GM23248 (cell line): ENCODE measurements around the gene GALNT18. TPM values are rescaled to one million over a fixed set of nuclear protein-coding genes. Genes with fewer than 3 reads are reported as not detected.

ENCODE experiments used
- DNase-seq: peaks from one replicate; pipeline ENCODE4 v3.0.0-alpha.2; 2015
- H2AFZ ChIP-seq: fragments of 200-600 bp; sonication (generic); 2 replicates; pipeline ENCODE4 v1.6.1; 2016; ENCODE audit warnings: antibody characterized with exemption
- H3F3A ChIP-seq: fragments of 200-600 bp; sonication (generic); 2 replicates; pipeline ENCODE4 v1.6.1; 2016; ENCODE audit warnings: mild to moderate bottlenecking, antibody characterized with exemption, mixed run types; ENCODE audit not compliant: insufficient read depth
- H3K27ac ChIP-seq: fragments of 200-600 bp; sonication (generic); 2 replicates; pipeline ENCODE4 v1.5.1; 2016; ENCODE audit warnings: mild to moderate bottlenecking
- H3K27me3 ChIP-seq: fragments of 200-600 bp; sonication (generic); replicated peaks from 2 replicates; pipeline ENCODE4 v1.6.1; 2016; ENCODE audit warnings: mild to moderate bottlenecking; ENCODE audit not compliant: insufficient read depth
- H3K36me3 ChIP-seq: fragments of 200-600 bp; sonication (generic); 2 replicates; pipeline ENCODE4 v1.6.1; 2016; ENCODE audit warnings: low read depth, mild to moderate bottlenecking
- H3K4me1 ChIP-seq: fragments of 200-600 bp; sonication (generic); 2 replicates; pipeline ENCODE4 v1.6.1; 2016; ENCODE audit warnings: mild to moderate bottlenecking; ENCODE audit not compliant: insufficient read depth
- H3K4me2 ChIP-seq: fragments of 200-600 bp; sonication (generic); one replicate; pipeline ENCODE4 v1.6.1; 2016; ENCODE audit warnings: mild to moderate bottlenecking; ENCODE audit not compliant: unreplicated experiment
- H3K4me3 ChIP-seq: fragments of 200-600 bp; sonication (generic); 2 replicates; pipeline ENCODE4 v1.5.1; 2016; ENCODE audit warnings: mild to moderate bottlenecking
- H3K79me2 ChIP-seq: fragments of 200-600 bp; sonication (generic); 2 replicates; pipeline ENCODE4 v1.6.1; 2016; ENCODE audit warnings: mild to moderate bottlenecking; ENCODE audit not compliant: insufficient read depth
- H3K9ac ChIP-seq: fragments of 200-600 bp; sonication (generic); 2 replicates; pipeline ENCODE4 v1.6.1; 2016; ENCODE audit warnings: mild to moderate bottlenecking
- H3K9me2 ChIP-seq: fragments of 200-600 bp; sonication (generic); 2 replicates; pipeline ENCODE4 v1.6.1; 2016; ENCODE audit warnings: mixed run types, mild to moderate bottlenecking, moderate library complexity; ENCODE audit not compliant: insufficient read depth
- H3K9me3 ChIP-seq: fragments of 200-600 bp; sonication (generic); one replicate; pipeline ENCODE4 v1.6.1; 2017; ENCODE audit warnings: low read depth
- H4K20me1 ChIP-seq: fragments of 200-600 bp; sonication (generic); 2 replicates; pipeline ENCODE4 v1.6.0; 2016; ENCODE audit not compliant: insufficient read depth
- EZH2 ChIP-seq: fragments of 200-600 bp; sonication (generic); IDR thresholded peaks from 2 replicates; pipeline ENCODE4 v1.6.1; 2018; ENCODE audit warnings: antibody characterized with exemption, mild to moderate bottlenecking; ENCODE audit not compliant: insufficient read depth, poor library complexity, severe bottlenecking
- EZH2phosphoT487 ChIP-seq: fragments of 200-600 bp; sonication (generic); IDR thresholded peaks from 2 replicates; pipeline ENCODE4 v1.6.1; 2018; ENCODE audit warnings: antibody characterized with exemption, moderate library complexity, mild to moderate bottlenecking, low read depth; ENCODE audit not compliant: insufficient read depth
- WGBS, 2 experiments: methylation state at CpG; one replicate each; pipeline ENCODE4 v1.1.6; 2015 to 2017; ENCODE audit warnings: low lambda C conversion rate in 2 of 2, low coverage in 1 of 2; ENCODE audit errors: missing lambda C conversion rate in 2 of 2; 5-methylcytosine and 5-hydroxymethylcytosine counted together
- in situ Hi-C: fragments of 300-500 bp; cut with MboI; formaldehyde crosslinking; loops from 2 replicates; pipeline ENCODE4 v1.15.0; 2020
- polyA plus RNA-seq: library from polyadenylated mRNA; unstranded; fragments of >200 nt; fragmentation: Nextera tagmentation; extraction: Ambion mirVana; gene quantifications from 2 replicates; pipeline ENCODE4 v1.2.1, GENCODE V29; 2016
- total RNA-seq: library from RNA; depleted of rRNA; stranded (reverse); fragments of >200 nt; shearing (Covaris generic); gene quantifications from 2 replicates; pipeline ENCODE4 v1.2.3, GENCODE V29; 2014

The GALNT18 gene
- total and polyA plus RNA-seq, 2 experiments from 2014 or later, result 4.1 to 5.6 TPM

DNA sequence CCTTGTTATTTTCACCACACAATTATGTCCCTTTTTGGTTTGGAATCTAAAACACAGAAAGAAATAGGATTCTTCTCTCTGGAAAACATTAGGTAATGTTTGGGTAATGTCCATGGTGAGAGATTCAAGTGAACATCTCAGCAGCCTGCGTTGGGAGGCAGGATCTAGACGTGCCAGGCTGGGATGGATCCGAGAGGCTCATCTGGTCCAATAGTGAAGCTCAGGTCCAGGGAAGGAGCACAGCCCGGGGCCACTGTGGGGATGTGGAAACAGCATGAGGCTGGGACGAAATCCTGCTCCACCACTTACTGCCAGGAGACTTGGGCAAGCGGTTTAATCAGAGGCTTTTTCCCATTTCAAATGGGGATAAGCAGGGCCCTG lies 378.6 kb downstream of the GALNT18 start:
- TF ChIP-seq EZH2phosphoT487, result no peak
- no peak for TF ChIP-seq EZH2
- H3K4me1 ChIP-seq, result no peaks in the 10 kb centered on the region
- in situ Hi-C loops, result no loop called here
- peaks cover 23% of the 10 kb centered on the region; the same call in 1 of the 2 replicates for H3K27me3 ChIP-seq
- no peak overlapping the region for H3K27ac ChIP-seq
- H3K9ac ChIP-seq, result no peak overlapping the region
- no peaks in the 10 kb centered on the region for H3K36me3 ChIP-seq
- no peak overlapping the region for H3K4me3 ChIP-seq
- no peaks in the 10 kb centered on the region for H3K79me2 ChIP-seq
- no peaks in the 10 kb centered on the region for H4K20me1 ChIP-seq
- peak; percentile 24 for DNase-seq
- H3K4me2 ChIP-seq, result no peak overlapping the region
- H2AFZ ChIP-seq, result no peak overlapping the region
- H3F3A ChIP-seq, result 0 out of 2 replicates have a peak, but pooled peaks cover 4% of the 10 kb centered on the region
- H3K9me3 ChIP-seq, result no peaks in the 10 kb centered on the region
- 10 to 11% methylated on average over 6 of the region's 6 CpGs for WGBS, 2 experiments
- H3K9me2 ChIP-seq, result no peaks in the 10 kb centered on the region

DNA sequence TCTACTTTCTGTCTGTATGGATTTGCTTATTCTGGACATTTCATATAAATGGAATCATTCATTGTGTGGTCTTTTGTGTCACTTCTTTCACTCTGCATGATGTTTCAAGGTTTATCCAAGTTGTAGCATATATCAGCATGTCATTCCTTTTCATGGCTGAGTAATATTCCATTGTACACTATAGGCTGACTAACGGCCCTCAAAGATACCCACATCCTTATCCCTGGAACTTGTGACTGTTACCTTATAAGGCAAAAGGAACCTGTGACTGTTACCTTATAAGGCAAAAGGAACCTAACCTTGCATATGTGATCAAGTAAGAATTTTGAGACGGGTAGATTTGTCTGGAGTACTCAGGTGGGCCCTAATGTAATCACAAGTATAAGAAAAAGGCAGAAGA lies 380.5 kb downstream of the GALNT18 start:
- Histone ChIP-seq H3K36me3 (no peaks in the 10 kb centered on the region), H3F3A (0 out of 2 replicates have a peak, but pooled peaks cover 4% of the 10 kb centered on the region), H3K4me3 (no peak overlapping the region), H3K27me3 (0 out of 2 replicates have a peak, but pooled peaks cover 12% of the 10 kb centered on the region), H4K20me1 (no peaks in the 10 kb centered on the region), H3K9me3 (no peaks in the 10 kb centered on the region), H3K27ac (no peak overlapping the region), H2AFZ (no peak overlapping the region), H3K4me2 (no peak overlapping the region), H3K79me2 (no peaks in the 10 kb centered on the region), H3K9ac (no peak overlapping the region), H3K9me2 (no peaks in the 10 kb centered on the region), H3K4me1 (no peaks in the 10 kb centered on the region)
- WGBS, 2 experiments, result 76 to 86% methylated on average over 2 of the region's 2 CpGs
- TF ChIP-seq EZH2, result no peak
- in situ Hi-C loops, result no loop called here
- DNase-seq, result no peak

- TF ChIP-seq EZH2phosphoT487 (no peak), EZH2 (no peak)
- Histone ChIP-seq H2AFZ (no peak overlapping the region), H3K9me3 (no peaks in the 10 kb centered on the region), H3K79me2 (no peaks in the 10 kb centered on the region), H3K9ac (no peak overlapping the region), H3K27ac (no peak overlapping the region), H3K4me3 (no peak overlapping the region), H3K27me3 (0 out of 2 replicates have a peak, but pooled peaks cover 12% of the 10 kb centered on the region), H3K36me3 (no peaks in the 10 kb centered on the region), H3K4me2 (no peak overlapping the region), H3K4me1 (no peaks in the 10 kb centered on the region), H3F3A (no peaks in the 10 kb centered on the region), H3K9me2 (no peaks in the 10 kb centered on the region), H4K20me1 (no peaks in the 10 kb centered on the region)
- in situ Hi-C loops, result no loop called here
- WGBS, 2 experiments, result 24 to 39% methylated on average over 1 of the region's 1 CpG
- no peak for DNase-seq
Observed at GRCh38 chr11:11239959-11240358, 381.8 kb downstream of the GALNT18 start.

GRCh38 chr11:11237070-11237832 lies 384.6 kb downstream of the GALNT18 start:
- Histone ChIP-seq H3K4me2 (no peak overlapping the region), H3K27me3 (peaks cover 18% of the 10 kb centered on the region; the same call in 1 of the 2 replicates), H3K4me1 (no peaks in the 10 kb centered on the region), H3K9me2 (no peaks in the 10 kb centered on the region), H3K9ac (no peak overlapping the region), H3K36me3 (no peaks in the 10 kb centered on the region), H3K9me3 (no peaks in the 10 kb centered on the region), H3K27ac (no peak overlapping the region), H3K4me3 (no peak overlapping the region), H4K20me1 (no peaks in the 10 kb centered on the region), H3F3A (no peaks in the 10 kb centered on the region), H2AFZ (no peak overlapping the region), H3K79me2 (no peaks in the 10 kb centered on the region)
- TF ChIP-seq EZH2phosphoT487, result no peak
- no peak for TF ChIP-seq EZH2
- in situ Hi-C loops, result no loop called here
- no peak for DNase-seq
- WGBS, 2 experiments, result 55 to 56% methylated on average over 7 of the region's 7 CpGs
